ENCODE measurements around the gene DMRTC2. TPM values are rescaled to one million over a fixed set of nuclear protein-coding genes. Genes with fewer than 3 reads are reported as not detected.

DMRTC2 gene
- total and polyA plus RNA-seq, 4 experiments from 2014 or later = not detected

DNA sequence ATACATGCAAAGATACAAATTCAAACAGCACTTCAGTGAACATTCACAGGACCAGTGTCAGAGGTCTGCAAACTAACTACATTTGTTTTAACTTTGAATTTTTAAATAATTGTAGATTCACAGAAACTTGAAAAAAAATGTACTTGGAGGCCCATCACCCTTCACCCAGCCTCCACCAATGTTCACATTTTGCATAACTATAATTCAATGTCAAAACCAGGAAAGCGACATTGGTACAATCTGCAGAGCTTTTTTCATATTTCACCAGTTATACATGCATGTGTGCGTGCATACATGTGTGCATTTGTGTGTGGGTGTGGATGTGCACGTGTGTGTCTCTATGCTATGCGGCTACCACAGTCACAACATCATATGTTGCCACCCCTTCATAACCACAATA is 29.5 kb upstream of the DMRTC2 start:
- H3K27ac Mint-ChIP-seq = no peak overlapping the region
- Histone ChIP-seq H3K9me3 (ENCODE audit: control insufficient read depth in 1 of 2, low read length in 2 of 2) (no peaks in the 10 kb centered on the region), H3K27me3 (ENCODE audit: insufficient read depth, low read length) (no peaks in the 10 kb centered on the region), H3K4me1 (ENCODE audit: insufficient read depth, low read length) (no peaks in the 10 kb centered on the region), H3K36me3 (ENCODE audit: insufficient read depth, low read length) (no peaks in the 10 kb centered on the region), H3K4me3 (ENCODE audit: low read length in 2 of 2) (no peak overlapping the region), H3K27ac (ENCODE audit: low read depth, low read length) (no peak overlapping the region)
- ChIA-PET POLR2A (ENCODE audit: partially characterized antibody) (no interaction called here), CTCF (ENCODE audit: partially characterized antibody) (interaction anchor here (1.3 kb wide), 1 partner anchor 62 kb away, joined by 4 read pairs; no protein-coding TSS in a partner anchor)
- H3K9me3 Mint-ChIP-seq = no peaks in the 10 kb centered on the region
- H3K4me1 Mint-ChIP-seq = peaks cover 3 to 6% (median 4%) of the 10 kb centered on the region in 4 donors
- intact Hi-C loops (cut with micrococcal nuclease) = no loop called here
- peaks cover 2 to 3% of the 10 kb centered on the region in 2 donors for H3K27me3 Mint-ChIP-seq
- H3K36me3 Mint-ChIP-seq = no peaks in the 10 kb centered on the region
- DNase-seq = no peak
- no peak overlapping the region for H3K4me3 Mint-ChIP-seq

- H3K27me3 ChIP-seq (ENCODE audit: insufficient read depth, low read length) = peaks cover 8% of the 10 kb centered on the region
- no peaks in the 10 kb centered on the region for H3K36me3 ChIP-seq (ENCODE audit: insufficient read depth, low read length)
- H3K9me3 ChIP-seq (ENCODE audit: control insufficient read depth in 1 of 2, low read length in 2 of 2) = no peaks in the 10 kb centered on the region
- ChIA-PET POLR2A (ENCODE audit: partially characterized antibody) (no interaction called here), CTCF (ENCODE audit: partially characterized antibody) (interaction anchor here (0.6 kb wide), 1 partner anchor 24 kb away, joined by 3 read pairs; no protein-coding TSS in a partner anchor)
- no peak overlapping the region for H3K4me3 Mint-ChIP-seq
- H3K27ac ChIP-seq (ENCODE audit: low read depth, low read length) = no peak overlapping the region
- no peaks in the 10 kb centered on the region for H3K4me1 ChIP-seq (ENCODE audit: insufficient read depth, low read length)
- no peak overlapping the region for H3K4me3 ChIP-seq (ENCODE audit: low read length in 2 of 2)
- peaks cover 7 to 12% of the 10 kb centered on the region in 2 donors for H3K27me3 Mint-ChIP-seq
- H3K27ac Mint-ChIP-seq = no peak overlapping the region
- DNase-seq = no peak
- H3K4me1 Mint-ChIP-seq = peaks cover 3 to 7% (median 6%) of the 10 kb centered on the region in 4 donors
- intact Hi-C loops (cut with micrococcal nuclease) = no loop called here
- no peaks in the 10 kb centered on the region for H3K9me3 Mint-ChIP-seq
- H3K36me3 Mint-ChIP-seq = no peaks in the 10 kb centered on the region
Measured at GRCh38 chr19:41816761-41817160, 28.1 kb upstream of the DMRTC2 start.

GRCh38 chr19:41821003-41821735 is 23.7 kb upstream of the DMRTC2 start:
- H3K27me3 Mint-ChIP-seq = peaks cover 8 to 14% of the 10 kb centered on the region in 2 donors
- H3K9me3 ChIP-seq (ENCODE audit: control insufficient read depth in 1 of 2, low read length in 2 of 2) = no peaks in the 10 kb centered on the region
- no peak overlapping the region for H3K27ac ChIP-seq (ENCODE audit: low read depth, low read length)
- H3K9me3 Mint-ChIP-seq = no peaks in the 10 kb centered on the region
- H3K4me1 Mint-ChIP-seq = peaks cover 0 to 3% (median 0%) of the 10 kb centered on the region in 4 donors
- no peak overlapping the region for H3K4me3 ChIP-seq (ENCODE audit: low read length in 2 of 2)
- no peak overlapping the region for H3K4me3 Mint-ChIP-seq
- no peaks in the 10 kb centered on the region for H3K4me1 ChIP-seq (ENCODE audit: insufficient read depth, low read length)
- CTCF ChIA-PET (ENCODE audit: partially characterized antibody) = interaction anchor here (0.5 to 1.0 kb wide), 5 partner anchors 9 to 140 kb away, joined by 3 to 5 read pairs (median 3); no protein-coding TSS in a partner anchor
- intact Hi-C loops (cut with micrococcal nuclease) = loop anchor here (1.0 kb wide), 1 partner anchor 28 kb away; no protein-coding TSS in a partner anchor
- peaks cover 8% of the 10 kb centered on the region for H3K27me3 ChIP-seq (ENCODE audit: insufficient read depth, low read length)
- DNase-seq = peak in 4 of 5 donors; percentile 45 to 59 (median 54)
- POLR2A ChIA-PET (ENCODE audit: partially characterized antibody) = no interaction called here
- peak overlapping the region in 1 of 7 donors; percentile 21 for H3K27ac Mint-ChIP-seq
- no peaks in the 10 kb centered on the region for H3K36me3 Mint-ChIP-seq
- no peaks in the 10 kb centered on the region for H3K36me3 ChIP-seq (ENCODE audit: insufficient read depth, low read length)

- Mint-ChIP-seq H3K9me3 (no peaks in the 10 kb centered on the region), H3K27ac (no peak overlapping the region), H3K27me3 (peaks cover 19 to 25% of the 10 kb centered on the region in 2 donors), H3K4me3 (no peak overlapping the region), H3K36me3 (no peaks in the 10 kb centered on the region), H3K4me1 (peaks cover 0 to 6% (median under 1%) of the 10 kb centered on the region in 4 donors)
- Histone ChIP-seq H3K36me3 (ENCODE audit: insufficient read depth, low read length) (no peaks in the 10 kb centered on the region), H3K4me3 (ENCODE audit: low read length in 2 of 2) (no peak overlapping the region), H3K4me1 (ENCODE audit: insufficient read depth, low read length) (no peaks in the 10 kb centered on the region), H3K27ac (ENCODE audit: low read depth, low read length) (no peak overlapping the region), H3K27me3 (ENCODE audit: insufficient read depth, low read length) (peaks cover 14% of the 10 kb centered on the region), H3K9me3 (ENCODE audit: control insufficient read depth in 1 of 2, low read length in 2 of 2) (no peaks in the 10 kb centered on the region)
- CTCF ChIA-PET (ENCODE audit: partially characterized antibody) = interaction anchor here (0.7 to 1.4 kb wide), 2 partner anchors 12 to 196 kb away, joined by 3 read pairs; no protein-coding TSS in a partner anchor
- DNase-seq = no peak
- intact Hi-C loops (cut with micrococcal nuclease) = no loop called here
- POLR2A ChIA-PET (ENCODE audit: partially characterized antibody) = no interaction called here
Measured at GRCh38 chr19:41837981-41838708, 6.7 kb upstream of the DMRTC2 start.

DNA sequence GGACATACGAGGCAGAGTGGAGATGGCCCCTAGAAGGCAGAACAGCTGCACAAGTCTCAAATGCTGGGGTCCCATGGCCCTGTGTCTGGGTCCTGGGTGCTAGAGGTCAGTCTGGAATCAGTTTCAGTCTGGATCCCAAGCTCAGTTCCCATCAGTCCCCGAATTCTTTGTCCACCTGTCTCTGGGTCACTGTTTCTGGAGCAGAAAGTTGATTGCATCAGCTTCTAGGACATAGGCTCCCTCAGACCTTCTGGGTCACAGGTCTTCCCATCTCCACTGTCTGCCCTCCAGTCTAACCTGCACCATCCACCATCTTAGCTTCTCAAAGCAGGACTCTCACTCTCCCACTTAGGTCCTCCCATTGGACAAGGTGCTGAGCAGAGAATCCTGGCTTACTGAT is 5.6 kb upstream of the DMRTC2 start:
- no peak overlapping the region for H3K27ac Mint-ChIP-seq
- CTCF ChIA-PET (ENCODE audit: partially characterized antibody) = interaction anchor here (0.7 to 1.4 kb wide), 2 partner anchors 9 to 197 kb away, joined by 3 read pairs; no protein-coding TSS in a partner anchor

GRCh38 chr19:41843371-41843770 is 1.5 kb upstream of the DMRTC2 start:
- Histone ChIP-seq H3K4me3 (ENCODE audit: low read length in 2 of 2) (no peak overlapping the region), H3K4me1 (ENCODE audit: insufficient read depth, low read length) (no peaks in the 10 kb centered on the region), H3K9me3 (ENCODE audit: control insufficient read depth in 1 of 2, low read length in 2 of 2) (no peaks in the 10 kb centered on the region), H3K27me3 (ENCODE audit: insufficient read depth, low read length) (peaks cover 4% of the 10 kb centered on the region), H3K27ac (ENCODE audit: low read depth, low read length) (no peak overlapping the region), H3K36me3 (ENCODE audit: insufficient read depth, low read length) (no peaks in the 10 kb centered on the region)
- peaks cover 0 to 2% (median 0%) of the 10 kb centered on the region in 8 donors for H3K9me3 Mint-ChIP-seq
- no peak for DNase-seq
- ChIA-PET CTCF (ENCODE audit: partially characterized antibody) (interaction anchor here (1.1 kb wide), 1 partner anchor 21 kb away, joined by 3 read pairs; no protein-coding TSS in a partner anchor), POLR2A (ENCODE audit: partially characterized antibody) (no interaction called here)
- peaks cover 7 to 11% of the 10 kb centered on the region in 2 donors for H3K27me3 Mint-ChIP-seq
- H3K36me3 Mint-ChIP-seq = no peaks in the 10 kb centered on the region
- H3K4me1 Mint-ChIP-seq = no peaks in the 10 kb centered on the region
- H3K27ac Mint-ChIP-seq = no peak overlapping the region
- H3K4me3 Mint-ChIP-seq = no peak overlapping the region
- intact Hi-C loops (cut with micrococcal nuclease) = no loop called here

More for the DNA sequence above, 5.6 kb upstream of the DMRTC2 start:
- peaks cover 17 to 25% of the 10 kb centered on the region in 2 donors for H3K27me3 Mint-ChIP-seq
- H3K4me3 Mint-ChIP-seq = no peak overlapping the region
- POLR2A ChIA-PET (ENCODE audit: partially characterized antibody) = no interaction called here
- intact Hi-C loops (cut with micrococcal nuclease) = no loop called here
- Histone ChIP-seq H3K9me3 (ENCODE audit: control insufficient read depth in 1 of 2, low read length in 2 of 2) (no peaks in the 10 kb centered on the region), H3K27me3 (ENCODE audit: insufficient read depth, low read length) (peaks cover 14% of the 10 kb centered on the region), H3K4me3 (ENCODE audit: low read length in 2 of 2) (no peak overlapping the region), H3K27ac (ENCODE audit: low read depth, low read length) (no peak overlapping the region), H3K4me1 (ENCODE audit: insufficient read depth, low read length) (no peaks in the 10 kb centered on the region), H3K36me3 (ENCODE audit: insufficient read depth, low read length) (no peaks in the 10 kb centered on the region)
- H3K4me1 Mint-ChIP-seq = peaks cover 0 to 6% (median under 1%) of the 10 kb centered on the region in 4 donors
- DNase-seq = no peak
- H3K9me3 Mint-ChIP-seq = peaks cover 0 to 2% (median 0%) of the 10 kb centered on the region in 8 donors
- H3K36me3 Mint-ChIP-seq = no peaks in the 10 kb centered on the region

- intact Hi-C loops (cut with micrococcal nuclease) = no loop called here
- Histone ChIP-seq H3K27ac (ENCODE audit: low read depth, low read length) (no peak within 1 kb of the TSS), H3K27me3 (ENCODE audit: insufficient read depth, low read length) (no peaks in the 10 kb centered on the region), H3K36me3 (ENCODE audit: insufficient read depth, low read length) (no peaks in the 10 kb centered on the region), H3K4me1 (ENCODE audit: insufficient read depth, low read length) (no peaks in the 10 kb centered on the region), H3K9me3 (ENCODE audit: control insufficient read depth in 1 of 2, low read length in 2 of 2) (no peaks in the 10 kb centered on the region), H3K4me3 (ENCODE audit: low read length in 2 of 2) (no peak within 1 kb of the TSS)
- no peak for DNase-seq
- Mint-ChIP-seq H3K9me3 (peaks cover 0 to 2% (median 0%) of the 10 kb centered on the region in 8 donors), H3K4me3 (no peak within 1 kb of the TSS), H3K27me3 (peaks cover 0 to 4% of the 10 kb centered on the region in 2 donors), H3K4me1 (no peaks in the 10 kb centered on the region), H3K27ac (peak within 1 kb of the TSS in 1 of 7 donors; percentile 68), H3K36me3 (no peaks in the 10 kb centered on the region)
- POLR2A ChIA-PET (ENCODE audit: partially characterized antibody) = no interaction called here
- CTCF ChIA-PET (ENCODE audit: partially characterized antibody) = no interaction called here
Measured at GRCh38 chr19:41844601-41845000, 241 bp upstream of the DMRTC2 start, which contains the start of gene LYPD4. TSS of gene LYPD4 (minus strand) at chr19:41844683. CDS start at chr19:41839285, 5,398 bp downstream.
